UCSD-AML1 (cell line): ENCODE data around the gene CSKMT.
"Not testable (repeated sequence)": the region's sequence is repeated elsewhere in the genome, so short reads cannot be mapped to it uniquely, and the experiment has no call there.

Experiments used
- DNase-seq: peaks from one replicate; lab custom pipeline; 2025; ENCODE audit not compliant: unreplicated experiment; lab: John Stamatoyannopoulos, UW

Gene CSKMT

DNA sequence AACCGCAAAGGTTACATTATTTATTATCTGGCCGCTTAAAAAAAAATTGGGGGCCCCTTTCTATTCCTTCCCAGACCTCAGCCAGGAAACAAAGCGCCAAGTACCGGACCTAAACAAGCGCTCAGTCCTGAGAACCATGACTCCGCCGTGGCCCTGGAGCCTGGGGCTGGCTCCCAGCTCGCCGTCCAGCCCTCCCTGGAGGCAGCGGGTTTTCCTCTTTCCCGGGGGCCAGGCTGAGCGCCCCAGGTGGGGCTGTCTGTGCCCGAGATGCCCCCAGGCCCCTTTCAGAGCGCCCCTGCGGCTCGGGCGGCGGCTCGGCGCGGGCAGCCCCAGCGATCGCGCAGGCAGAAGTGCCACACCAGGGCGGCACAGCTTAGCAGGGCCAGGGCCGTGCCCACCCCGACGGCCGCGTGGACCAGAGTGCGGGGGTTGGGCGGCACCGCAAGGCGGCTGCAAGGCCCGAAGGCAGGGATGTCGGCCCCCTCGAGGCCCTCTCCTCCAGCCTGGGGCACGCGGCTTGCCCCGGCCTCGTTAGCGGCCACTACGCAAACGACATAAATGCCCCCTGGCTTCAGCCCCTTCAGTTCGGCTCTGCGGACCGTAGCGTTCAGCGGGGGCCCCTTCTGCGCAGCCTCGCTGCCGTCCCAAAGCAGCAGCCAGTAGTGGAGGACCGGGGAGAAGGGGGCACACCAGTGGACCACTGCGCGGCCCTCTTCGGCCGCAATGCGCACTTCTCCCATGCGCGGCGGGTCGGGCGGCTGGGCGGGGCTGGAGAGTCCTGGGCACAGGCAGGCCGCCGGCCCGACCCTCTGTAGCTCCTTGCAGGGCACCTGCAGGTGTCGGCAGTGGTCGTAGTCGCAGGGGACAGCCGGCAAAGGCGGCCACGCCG is 22.6 kb downstream of the CSKMT start:
- DNase-seq, result no peak

DNA sequence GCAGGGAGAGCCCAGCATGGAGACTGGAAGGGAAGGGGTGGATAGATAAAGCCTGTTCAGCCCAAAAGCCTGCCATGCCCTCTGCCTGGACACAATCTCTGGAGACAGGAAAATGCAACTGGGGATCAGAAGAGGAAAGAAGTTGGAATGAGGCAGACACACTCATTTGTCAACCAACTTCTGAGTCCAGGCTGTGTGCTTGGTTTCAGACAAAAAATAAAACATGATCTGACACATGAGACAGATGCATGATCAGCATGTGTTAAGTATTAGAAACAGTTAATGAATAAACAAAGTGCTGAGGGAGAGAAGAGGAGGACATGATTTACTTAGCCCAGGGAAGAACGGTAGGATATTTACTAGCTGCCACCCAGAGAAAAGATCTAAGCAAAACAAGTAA is 23.4 kb downstream of the CSKMT start:
- DNase-seq, result no peak

DNA sequence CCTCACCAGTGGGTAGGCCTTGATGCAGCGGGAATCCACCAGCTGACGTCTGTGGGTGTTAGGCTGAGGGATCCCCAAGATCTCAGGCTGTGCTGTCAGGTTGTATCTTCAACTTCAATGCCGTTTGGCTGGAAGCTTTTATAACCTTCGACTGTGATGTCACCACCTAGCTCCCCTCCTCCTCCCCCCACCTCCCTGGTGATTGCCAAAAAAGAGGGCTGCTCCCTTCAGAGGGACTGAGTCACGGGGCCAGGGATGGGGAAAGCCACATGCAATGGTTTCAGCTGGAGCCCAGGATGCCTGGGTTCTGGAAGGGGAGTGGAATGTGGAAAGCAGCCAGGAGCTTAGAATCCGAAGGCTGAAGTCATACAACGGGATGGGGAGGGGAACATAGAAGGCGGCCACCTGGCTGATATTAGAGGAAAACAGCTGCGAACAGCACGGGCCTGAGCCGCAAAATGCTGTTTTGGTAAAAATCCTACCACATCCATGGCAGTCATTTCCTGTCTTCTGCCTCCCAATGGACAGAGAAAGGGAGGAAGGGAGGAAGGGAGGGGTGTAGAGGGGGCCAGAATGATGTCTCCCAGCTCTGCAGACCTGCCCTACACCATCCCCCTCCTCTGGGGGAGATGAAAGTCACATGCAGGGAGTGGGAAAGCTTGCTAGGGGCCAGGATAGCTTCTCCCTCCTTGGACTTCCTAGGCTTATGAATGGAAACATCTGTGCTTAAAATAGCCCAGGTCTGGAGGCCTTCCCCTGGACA is 24.5 kb downstream of the CSKMT start, which contains the start of gene LRRN4CL:
TSS of gene LRRN4CL (minus strand) at position 110 of the 763 bp plus-strand sequence. CDS start 1,022 bp downstream, outside the sequence.
- DNase-seq, result no peak

DNA sequence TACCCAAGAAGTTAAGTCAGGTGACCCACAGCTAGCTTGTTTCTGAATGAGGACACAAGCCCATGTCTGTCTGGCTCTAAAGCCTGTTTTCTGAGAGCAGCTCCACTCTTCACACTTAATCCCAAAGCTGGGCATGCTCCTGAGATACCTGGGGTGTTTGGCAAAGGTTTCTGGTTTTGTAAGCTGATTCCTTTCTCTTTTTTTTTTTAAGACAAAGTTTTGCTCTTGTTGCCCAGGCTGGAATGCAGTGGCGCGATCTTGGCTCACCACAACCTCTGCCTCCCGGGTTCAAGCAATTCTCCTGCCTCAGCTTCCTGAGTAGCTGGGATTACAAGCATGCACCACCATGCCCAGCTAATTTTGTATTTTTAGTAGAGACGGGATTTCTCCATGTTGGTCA is 28.5 kb downstream of the CSKMT start:
- not testable (repeated sequence) for DNase-seq

- peak; percentile 48 for DNase-seq
These were observed 29.5 kb downstream of the CSKMT start for GRCh38 chr11:62694455-62695167.

GRCh38 chr11:62702246-62702645 is 37.1 kb downstream of the CSKMT start:
- no peak for DNase-seq

DNA sequence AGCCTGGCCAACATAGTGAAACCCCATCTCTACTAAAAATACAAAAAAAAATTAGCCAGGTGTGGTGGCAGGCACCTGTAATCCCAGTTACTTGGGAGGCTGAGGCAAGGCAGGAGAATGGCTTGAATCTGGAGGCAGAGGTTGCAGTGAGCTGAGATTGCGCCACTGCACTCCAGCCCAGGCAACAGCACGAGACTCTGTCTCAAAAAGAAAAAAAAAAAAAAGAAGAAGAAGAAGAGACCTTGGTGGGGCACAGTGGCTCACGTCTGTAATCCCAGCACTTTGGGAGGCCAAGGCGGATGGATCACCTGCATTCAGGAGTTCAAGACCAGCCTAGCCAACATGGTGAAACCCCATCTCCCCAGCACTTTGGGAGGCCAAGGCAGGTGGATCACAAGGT is 38.8 kb downstream of the CSKMT start:
- not testable (repeated sequence) for DNase-seq

- DNase-seq, result no peak
These were observed 40.3 kb downstream of the CSKMT start for GRCh38 chr11:62705413-62705812.

DNA sequence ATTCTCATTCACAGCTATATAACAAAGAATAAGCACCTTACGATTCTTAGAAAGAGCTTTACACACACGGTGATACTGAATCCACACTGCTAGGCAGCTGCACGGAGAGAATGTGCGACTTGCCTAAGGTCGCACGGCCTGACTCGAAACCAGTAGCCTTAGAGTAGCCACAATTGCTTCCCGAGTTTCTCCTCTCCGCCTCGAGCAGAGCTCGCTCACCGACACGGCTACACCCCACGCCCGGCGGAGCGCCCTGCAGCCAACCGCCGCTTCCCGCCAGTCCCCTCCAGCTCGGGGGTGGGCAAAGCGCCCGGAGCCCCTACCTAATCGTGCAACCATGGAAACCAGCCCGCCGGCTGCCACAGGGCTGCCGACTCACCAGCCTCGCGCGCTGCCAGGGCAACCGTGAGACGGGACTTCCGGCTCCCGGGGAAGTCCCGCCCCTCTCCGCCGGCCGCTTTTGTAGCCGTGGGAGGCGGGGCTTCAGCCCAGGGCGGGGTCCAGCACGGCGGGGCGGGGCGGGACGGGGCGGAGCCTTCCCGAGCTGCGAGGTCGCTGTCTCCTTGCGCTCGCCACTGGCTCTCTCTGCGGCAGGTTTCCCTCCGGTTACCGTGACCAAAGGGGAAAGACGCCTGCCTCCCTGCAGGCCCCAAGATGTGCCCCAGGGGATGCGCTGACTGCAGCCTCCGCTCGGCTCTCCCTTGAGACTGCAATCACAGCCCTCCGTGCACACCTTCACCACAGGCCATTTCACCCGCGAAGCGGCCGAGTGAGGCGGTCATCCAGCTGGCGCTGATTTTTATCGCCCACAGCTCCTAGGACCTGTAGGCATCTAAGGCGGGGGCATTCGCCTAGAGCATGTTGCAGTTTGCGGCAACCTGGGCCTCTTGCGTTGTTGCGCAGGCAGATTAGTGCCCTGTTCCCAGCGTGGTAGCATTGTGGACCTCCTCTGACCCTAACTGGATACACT is 41.1 kb downstream of the CSKMT start:
- DNase-seq, result peak; percentile 92

GRCh38 chr11:62706850-62707247 is 41.7 kb downstream of the CSKMT start:
- no peak for DNase-seq

DNA sequence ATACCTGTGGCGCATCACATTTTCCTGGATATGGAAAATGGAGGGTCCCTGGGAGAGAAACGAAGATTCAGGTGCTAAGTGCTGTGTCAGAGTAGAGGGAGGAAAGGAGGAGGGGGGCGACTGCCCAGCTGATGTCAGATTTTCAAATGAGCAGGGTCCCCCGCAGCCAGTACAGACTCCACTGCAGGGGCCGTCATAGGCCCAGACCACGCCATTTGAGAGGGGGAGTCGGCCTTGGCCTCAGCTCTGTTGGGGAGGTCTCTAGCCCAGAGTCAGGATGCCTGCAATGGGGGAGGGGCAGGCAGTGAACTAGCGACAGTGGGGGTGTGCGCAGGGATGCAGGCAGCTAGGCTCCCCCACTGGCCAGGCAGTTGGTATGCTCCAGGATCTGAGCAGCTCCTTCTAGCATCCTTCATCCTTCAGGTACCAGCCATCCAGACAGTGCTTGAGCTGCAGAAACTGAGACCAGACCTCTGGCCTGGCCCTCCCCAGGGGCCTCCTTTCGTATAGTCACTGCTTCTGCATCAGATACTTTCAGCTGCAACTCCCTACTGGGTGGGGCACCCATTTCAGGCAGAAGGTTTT is 42.3 kb downstream of the CSKMT start, which contains the start of the genes BSCL2 and GNG3:
TSS of gene BSCL2 (minus strand) at position 148 of the 585 bp plus-strand sequence. CDS start 229 bp downstream, outside the sequence.
TSS of gene GNG3 (plus strand) at position 400 of the 585 bp plus-strand sequence. CDS start 620 bp downstream, outside the sequence.
- DNase-seq, result no peak

DNA sequence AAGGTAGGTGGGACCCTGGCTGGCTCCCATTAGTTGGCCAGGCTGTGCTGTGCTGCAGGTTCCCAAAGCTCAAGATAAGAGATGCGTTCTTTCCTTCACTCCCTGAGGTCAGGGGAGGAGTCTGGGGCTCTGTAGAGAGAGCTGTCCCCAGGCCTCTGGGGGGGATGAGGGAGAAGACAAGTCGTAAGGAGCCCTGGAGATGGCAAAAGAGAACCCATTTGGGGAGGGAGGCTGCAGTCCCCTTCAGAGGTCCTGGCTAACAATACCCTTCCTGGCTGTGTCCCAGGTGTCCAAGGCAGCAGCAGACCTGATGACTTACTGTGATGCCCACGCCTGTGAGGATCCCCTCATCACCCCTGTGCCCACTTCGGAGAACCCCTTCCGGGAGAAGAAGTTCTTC is 43.3 kb downstream of the CSKMT start:
- no peak for DNase-seq

GRCh38 chr11:62708793-62709192 is 43.7 kb downstream of the CSKMT start:
- no peak for DNase-seq

GRCh38 chr11:62709247-62710000 is 44.3 kb downstream of the CSKMT start:
- DNase-seq, result no peak

DNA sequence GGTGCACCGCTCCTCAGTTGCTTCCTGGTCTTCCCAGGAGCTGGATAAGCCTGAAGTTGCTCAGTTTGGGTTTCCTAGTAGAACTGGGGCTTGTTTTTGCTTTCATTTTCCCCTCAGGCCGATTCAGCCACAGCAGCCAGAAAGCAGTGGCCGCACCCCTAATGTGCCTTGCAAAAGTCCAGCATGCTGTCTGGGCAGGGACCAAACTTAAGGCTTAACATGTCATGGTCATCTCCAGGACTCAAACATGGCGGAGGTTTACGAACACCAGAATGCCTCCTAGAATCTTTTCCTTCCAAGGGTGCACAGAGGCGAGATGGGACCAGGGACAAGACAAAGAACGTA is 44.9 kb downstream of the CSKMT start:
- no peak for DNase-seq

DNA sequence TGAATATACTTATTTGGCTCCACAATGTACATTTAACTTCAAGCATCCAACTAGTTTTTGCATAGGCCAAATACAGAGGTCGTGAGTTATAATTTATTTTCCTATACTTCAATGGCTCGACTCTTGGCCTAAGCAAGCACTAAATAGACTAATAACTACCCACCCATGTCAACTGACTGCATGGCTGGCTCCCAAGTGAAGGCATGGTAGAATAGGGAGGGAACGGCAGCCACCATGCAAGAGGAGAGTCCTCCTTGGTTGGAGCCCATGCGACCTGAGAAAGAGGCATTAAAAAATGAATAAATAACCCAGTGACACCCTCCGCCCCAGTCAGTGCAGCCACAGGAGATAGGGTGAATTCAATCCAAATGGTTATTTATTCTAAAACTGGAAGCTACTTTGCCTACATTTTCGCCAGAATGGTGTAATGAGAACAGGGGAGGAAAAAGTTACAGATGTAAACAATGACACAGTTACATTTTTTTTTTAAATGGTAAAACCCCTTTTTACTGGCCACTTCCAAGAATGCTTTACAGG is 47.2 kb downstream of the CSKMT start:
- no peak for DNase-seq

GRCh38 chr11:62712861-62713260 is 47.7 kb downstream of the CSKMT start:
- no peak for DNase-seq

GRCh38 chr11:62713343-62713742 is 48.2 kb downstream of the CSKMT start:
- DNase-seq, result no peak
